Adipocyte (in vitro differentiated cells): ENCODE data around the gene WDR46.
"Not testable (repeated sequence)": the region's sequence is repeated elsewhere in the genome, so short reads cannot be mapped to it uniquely, and the experiment has no call there.

Source experiments
- DNase-seq: peaks from one replicate; pipeline ENCODE4 v3.0.0-alpha.2; 2015; ENCODE audit warnings: low read depth
- H3K27me3 ChIP-seq: replicated peaks from 2 replicates; pipeline ENCODE4 v1.7.0; 2013; ENCODE audit warnings: mild to moderate bottlenecking, low read length, moderate library complexity; ENCODE audit not compliant: control insufficient read depth, insufficient read depth
- H3K36me3 ChIP-seq: 2 replicates; pipeline ENCODE4 v1.7.0; 2013; ENCODE audit warnings: low read length, mild to moderate bottlenecking, moderate library complexity; ENCODE audit not compliant: control insufficient read depth, insufficient read depth, severe bottlenecking
- H3K4me1 ChIP-seq: 2 replicates; pipeline ENCODE4 v1.7.0; 2013; ENCODE audit warnings: mild to moderate bottlenecking, low read length, moderate library complexity; ENCODE audit not compliant: control insufficient read depth, insufficient read depth
- H3K4me3 ChIP-seq: 2 replicates; pipeline ENCODE4 v1.7.0; 2013; ENCODE audit warnings: mild to moderate bottlenecking, low read length, moderate library complexity
- H3K9ac ChIP-seq: 2 replicates; pipeline ENCODE4 v1.7.0; 2013; ENCODE audit warnings: mild to moderate bottlenecking, low read length, moderate library complexity
- H3K9me3 ChIP-seq: 2 replicates; pipeline ENCODE4 v1.7.0; 2013; ENCODE audit warnings: mild to moderate bottlenecking, low read length, moderate library complexity; ENCODE audit not compliant: control insufficient read depth

WDR46 gene

DNA sequence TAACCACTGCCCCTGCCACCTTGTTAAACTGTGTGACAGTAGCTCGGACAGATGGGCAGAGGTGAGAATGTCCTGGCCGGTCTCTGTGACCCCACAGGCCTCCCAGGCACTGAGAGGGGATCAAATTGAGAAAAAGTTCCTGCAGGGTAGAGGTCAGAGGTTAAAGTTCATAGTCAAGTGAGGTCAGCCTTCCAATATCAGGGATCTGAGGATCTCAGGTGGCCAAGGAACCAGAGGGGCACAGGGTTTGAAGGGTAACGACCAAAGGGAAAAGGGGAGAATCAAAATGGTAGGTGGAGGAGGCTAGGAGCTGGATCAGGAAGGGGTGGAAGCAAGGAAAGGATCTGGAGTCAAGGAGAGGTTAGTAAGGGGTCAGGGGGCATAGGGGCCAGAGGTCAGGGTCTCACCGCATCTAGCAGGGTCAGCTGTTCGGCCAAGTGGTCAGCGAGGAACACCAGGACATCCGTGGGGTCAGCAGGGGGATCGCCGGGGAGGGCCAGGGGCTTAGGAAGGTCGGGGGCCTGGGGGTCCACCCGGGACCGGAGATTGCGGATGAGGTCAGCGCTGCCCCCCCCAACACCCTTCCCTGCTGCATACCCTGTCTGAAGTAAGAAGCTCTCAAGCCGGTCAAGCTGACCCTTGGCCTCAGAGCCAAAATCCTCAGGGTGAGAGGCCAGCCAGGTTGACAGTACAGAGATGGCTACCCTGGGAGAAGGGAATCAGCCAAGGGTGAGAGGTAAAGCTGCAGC is 6.8 kb upstream of the WDR46 start:
- H3K4me1 ChIP-seq: peaks cover 12% of the 10 kb centered on the region
- H3K4me3 ChIP-seq: no peak overlapping the region
- H3K36me3 ChIP-seq: peaks cover 17% of the 10 kb centered on the region
- H3K9me3 ChIP-seq: no peaks in the 10 kb centered on the region
- H3K27me3 ChIP-seq: no peaks in the 10 kb centered on the region
- no peak for DNase-seq
- no peak overlapping the region for H3K9ac ChIP-seq

DNA sequence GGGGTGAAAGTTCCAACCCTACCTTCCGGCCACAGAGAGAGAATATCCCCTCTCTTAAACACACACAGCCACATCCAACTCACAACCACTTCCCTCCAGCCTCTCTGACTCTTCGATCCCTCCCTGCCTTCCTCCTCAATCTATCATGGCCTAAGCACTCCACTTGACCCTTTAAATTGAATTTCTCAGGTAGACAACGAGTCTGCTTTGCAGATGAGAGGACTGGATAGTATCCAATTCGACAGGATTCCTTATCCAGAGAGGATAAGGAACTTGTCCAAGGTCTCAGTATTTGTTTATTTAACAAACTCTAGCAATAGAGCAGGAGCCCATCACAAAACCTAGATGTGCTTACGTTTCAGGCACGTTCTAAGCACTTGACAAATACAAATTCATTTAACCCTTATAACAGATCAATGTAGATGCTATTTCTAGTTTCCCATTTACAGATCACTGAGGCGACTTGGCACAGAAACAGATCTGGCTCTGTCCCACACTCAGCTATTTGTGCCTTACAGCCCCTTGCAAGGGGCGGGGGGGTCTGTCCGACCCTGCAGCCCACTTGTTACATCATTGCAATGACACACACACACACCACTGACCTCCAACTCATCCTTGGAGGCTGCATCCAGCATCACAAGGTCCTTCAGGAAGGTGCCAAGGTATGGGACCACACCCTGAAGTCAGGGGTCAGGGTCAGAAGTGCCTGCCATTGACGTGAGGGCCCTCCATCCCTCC is 5.2 kb upstream of the WDR46 start:
- H3K9ac ChIP-seq: no peak overlapping the region
- peaks cover 17% of the 10 kb centered on the region for H3K36me3 ChIP-seq
- DNase-seq: no peak
- no peaks in the 10 kb centered on the region for H3K9me3 ChIP-seq
- H3K4me3 ChIP-seq: no peak overlapping the region
- no peaks in the 10 kb centered on the region for H3K27me3 ChIP-seq
- peaks cover 18% of the 10 kb centered on the region for H3K4me1 ChIP-seq

DNA sequence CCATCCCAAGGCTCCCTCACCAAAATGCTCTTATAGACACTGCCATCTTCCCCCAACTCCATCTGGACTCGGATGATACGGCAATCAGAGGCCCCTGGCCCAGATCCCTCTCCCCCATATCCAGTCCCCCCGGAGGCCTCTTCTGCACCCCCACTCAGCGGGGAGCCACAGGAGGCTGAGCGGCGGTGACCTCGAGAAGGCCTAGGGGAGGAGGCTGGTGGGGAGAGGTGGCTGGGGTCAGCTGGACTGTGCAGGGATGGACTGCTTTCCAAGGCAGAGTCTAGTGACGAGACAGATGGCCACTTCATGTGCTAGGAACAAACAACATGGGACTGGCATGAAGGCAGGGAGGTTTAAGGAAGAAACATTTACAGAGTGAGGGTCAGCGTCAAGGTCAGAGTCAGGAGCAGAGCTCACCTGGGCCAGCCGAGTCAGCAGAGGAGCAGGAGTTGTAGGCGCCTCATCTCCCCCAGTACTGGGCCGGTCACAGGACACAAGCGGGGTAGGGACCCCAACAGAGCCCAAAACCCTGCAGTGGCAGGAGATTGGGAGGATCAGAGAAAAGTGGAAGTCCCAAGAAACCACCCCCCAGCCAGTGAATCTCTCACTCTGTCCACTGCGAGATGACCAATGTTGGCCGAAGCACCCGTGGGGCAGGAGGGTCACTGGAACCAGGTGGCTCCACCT is 4.1 kb upstream of the WDR46 start:
- Histone ChIP-seq H3K4me3 (no peak overlapping the region), H3K9ac (no peak overlapping the region), H3K36me3 (peaks cover 17% of the 10 kb centered on the region), H3K27me3 (no peaks in the 10 kb centered on the region), H3K4me1 (peaks cover 20% of the 10 kb centered on the region), H3K9me3 (no peaks in the 10 kb centered on the region)
- DNase-seq: no peak

DNA sequence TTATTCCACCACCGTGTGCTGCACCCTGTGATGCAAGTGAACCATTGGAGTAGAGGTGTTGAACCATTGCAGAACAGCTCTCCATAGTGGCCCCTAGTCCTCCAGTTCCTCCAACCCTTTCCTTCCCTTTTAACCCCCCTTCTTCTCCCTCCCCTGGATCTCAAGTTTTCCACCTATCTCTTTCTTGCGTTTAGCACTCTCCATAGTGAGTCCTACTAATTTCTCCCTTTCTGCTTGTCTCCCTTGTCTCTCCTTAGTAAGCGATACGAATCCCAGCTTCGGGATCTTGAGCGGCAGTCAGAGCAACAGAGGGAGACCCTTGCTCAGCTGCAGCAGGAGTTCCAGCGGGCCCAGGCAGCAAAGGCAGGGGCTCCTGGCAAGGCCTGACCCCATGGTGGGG is 1.4 kb upstream of the WDR46 start:
- peaks cover 34% of the 10 kb centered on the region for H3K36me3 ChIP-seq

DNA sequence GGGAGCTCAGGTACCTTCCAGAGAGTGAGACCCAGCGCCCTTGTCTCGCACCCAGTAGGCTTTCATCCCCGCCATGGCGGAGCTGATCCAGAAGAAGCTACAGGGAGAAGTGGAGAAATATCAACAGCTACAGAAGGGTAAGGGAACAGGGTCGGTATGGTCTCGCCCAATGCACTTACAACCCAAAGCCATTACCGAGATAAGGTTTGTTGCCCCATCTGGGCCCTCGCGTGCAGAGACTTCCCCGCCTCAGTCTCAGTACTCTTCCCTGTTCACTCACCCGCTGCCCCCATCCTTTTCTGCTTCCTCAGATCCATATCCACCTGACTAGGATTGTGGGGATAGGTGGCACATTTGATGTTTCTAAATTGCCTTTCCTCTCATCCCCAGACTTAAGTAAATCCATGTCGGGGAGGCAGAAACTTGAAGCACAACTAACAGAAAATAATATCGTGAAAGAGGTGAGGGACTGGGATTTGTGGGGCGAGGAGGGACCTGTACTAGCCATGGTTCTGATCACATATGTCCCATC is 811 bp upstream of the WDR46 start:
- Histone ChIP-seq H3K4me1 (peaks cover 15% of the 10 kb centered on the region), H3K9me3 (no peaks in the 10 kb centered on the region), H3K36me3 (peaks cover 39% of the 10 kb centered on the region), H3K9ac (peak overlapping the region; percentile 92), H3K4me3 (peak overlapping the region; percentile 98), H3K27me3 (no peaks in the 10 kb centered on the region)
- DNase-seq: peak; percentile 41

More for the DNA sequence above, 1.4 kb upstream of the WDR46 start:
- Histone ChIP-seq H3K9me3 (no peaks in the 10 kb centered on the region), H3K4me1 (peaks cover 15% of the 10 kb centered on the region), H3K27me3 (no peaks in the 10 kb centered on the region), H3K9ac (peak overlapping the region; percentile 92), H3K4me3 (peak overlapping the region; percentile 98)
- DNase-seq: no peak

DNA sequence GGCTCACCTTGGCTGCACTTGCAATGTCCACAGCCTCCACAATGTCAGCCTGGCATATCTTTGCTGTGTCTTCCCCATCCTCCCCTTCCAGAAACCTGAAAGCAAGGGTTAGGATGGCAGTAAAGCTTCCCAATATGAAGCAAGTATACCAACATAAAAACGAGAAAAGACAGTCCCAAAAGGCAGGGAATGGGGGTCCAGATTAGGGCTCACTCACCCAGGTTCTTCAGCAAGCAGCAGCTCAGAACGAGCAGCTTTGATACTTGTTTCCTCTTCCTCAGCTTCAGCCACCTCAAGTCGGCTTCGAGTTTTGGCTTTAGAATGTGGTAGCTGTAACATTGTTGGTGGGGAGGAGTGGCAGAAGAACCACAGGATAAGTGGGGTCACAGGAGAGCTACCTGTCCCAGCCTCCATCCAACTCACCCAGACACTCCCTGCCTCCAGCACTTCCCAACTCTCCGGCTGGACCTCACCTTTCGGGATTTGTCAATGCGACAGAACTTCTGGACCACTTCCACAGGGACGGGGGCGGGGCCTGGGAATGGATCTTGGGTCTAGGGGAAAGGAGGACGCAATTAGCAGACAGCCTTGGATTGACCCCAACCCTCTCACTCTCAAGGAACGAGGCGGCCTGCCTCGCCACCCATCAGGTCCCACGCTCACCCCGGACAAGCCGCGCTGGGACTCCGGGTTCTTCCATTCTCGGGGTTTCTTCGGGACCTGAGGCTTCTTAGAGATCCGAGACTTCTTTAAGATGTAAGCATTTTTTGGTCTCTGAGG is 708 bp downstream of the WDR46 start:
- DNase-seq: no peak
- Histone ChIP-seq H3K4me1 (peaks cover 15% of the 10 kb centered on the region), H3K9me3 (no peaks in the 10 kb centered on the region), H3K27me3 (no peaks in the 10 kb centered on the region), H3K9ac (peak overlapping the region; percentile 92), H3K36me3 (peaks cover 49% of the 10 kb centered on the region), H3K4me3 (peak overlapping the region; percentile 98)

DNA sequence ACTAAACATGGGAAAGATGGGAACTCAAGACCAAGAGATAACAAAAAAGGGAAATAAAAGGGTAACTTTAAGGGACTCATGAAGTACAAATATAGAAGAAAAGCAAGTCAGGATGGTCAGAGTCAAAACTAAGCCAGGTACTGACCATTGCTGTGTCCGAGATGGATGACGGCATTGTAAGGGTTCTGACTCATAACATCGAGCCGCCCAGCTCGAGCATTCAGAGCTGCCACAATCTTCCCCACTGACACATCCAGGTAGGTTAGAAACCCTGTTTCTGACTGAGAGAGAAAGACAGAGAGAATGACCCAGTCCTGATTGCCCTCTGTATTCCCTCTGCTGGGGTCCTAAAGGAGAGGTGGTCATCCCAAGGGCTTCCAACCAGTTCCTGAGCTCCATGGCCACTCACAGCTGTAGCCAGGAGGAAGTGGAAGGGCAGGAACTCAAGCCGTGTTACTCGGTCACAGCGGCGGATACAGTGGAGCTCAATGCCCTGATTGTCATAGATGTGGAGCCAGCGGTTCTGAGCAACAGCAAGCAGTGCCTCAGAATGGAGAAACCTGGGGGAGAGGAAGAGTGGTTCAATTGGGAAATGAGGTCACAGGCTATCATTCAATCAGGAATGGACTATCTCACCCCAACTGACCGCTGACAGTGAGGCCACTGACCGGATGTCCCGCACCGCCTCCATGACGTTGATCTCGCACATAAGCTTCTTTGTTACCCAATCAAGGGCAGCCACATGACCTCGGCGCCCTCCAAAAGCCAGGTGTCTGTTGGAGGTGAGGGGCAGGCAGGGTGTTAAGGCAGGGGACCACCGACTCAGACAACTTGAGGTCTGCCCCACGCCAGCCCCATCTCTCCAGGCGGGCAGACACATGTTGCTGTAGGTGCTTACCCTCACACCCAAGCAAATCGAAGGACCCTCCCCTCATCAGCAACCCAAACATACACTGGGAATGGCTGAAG is 1.8 kb downstream of the WDR46 start:
- Histone ChIP-seq H3K4me1 (peaks cover 15% of the 10 kb centered on the region), H3K9me3 (no peaks in the 10 kb centered on the region), H3K9ac (no peak overlapping the region), H3K27me3 (no peaks in the 10 kb centered on the region), H3K4me3 (no peak overlapping the region), H3K36me3 (peaks cover 55% of the 10 kb centered on the region)
- DNase-seq: no peak

DNA sequence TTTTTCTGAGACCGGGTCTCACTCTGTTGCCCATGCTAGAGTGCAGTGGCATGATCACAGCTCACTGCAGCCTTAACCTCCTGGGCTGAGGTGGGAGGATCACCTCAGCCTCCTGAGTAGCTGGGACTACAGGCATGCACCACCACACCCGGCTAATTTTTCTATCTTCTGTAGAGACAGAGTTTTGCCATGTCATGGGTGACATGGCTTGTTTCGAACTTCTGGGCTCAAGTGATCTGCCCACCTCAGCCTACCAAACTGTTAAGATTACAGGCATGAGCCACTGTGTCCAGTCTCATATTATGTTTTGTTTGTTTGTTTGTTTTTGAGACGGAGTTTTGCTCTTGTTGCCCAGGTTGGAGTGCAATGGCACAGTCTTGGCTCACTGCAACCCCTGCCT is 3.8 kb downstream of the WDR46 start:
- not testable (repeated sequence) for H3K9me3 ChIP-seq, DNase-seq, H3K4me3 ChIP-seq, H3K27me3 ChIP-seq, H3K9ac ChIP-seq
- peaks cover 64% of the 10 kb centered on the region for H3K36me3 ChIP-seq
- peaks cover 12% of the 10 kb centered on the region for H3K4me1 ChIP-seq

DNA sequence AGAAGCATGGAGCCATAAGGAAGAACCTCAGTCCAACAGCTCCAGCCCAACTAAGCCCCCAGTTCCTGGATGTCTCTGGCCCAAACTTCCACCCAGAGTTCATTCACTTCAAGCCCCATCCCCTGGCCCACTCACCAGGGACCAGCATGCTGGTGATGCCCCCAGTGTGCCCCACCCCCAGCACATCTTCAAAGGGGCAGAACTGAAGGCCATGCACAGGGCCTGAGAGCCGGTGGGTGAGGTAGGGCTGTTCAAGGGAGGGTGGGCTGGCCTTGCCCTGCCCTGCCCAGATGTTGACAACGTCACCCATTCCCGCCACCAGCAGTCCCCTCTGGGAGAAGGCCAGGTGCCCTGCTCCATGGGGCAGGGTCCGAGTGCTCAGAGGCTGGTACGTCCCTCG is 8.5 kb downstream of the WDR46 start:
- no peak for DNase-seq
- H3K4me3 ChIP-seq: no peak overlapping the region
- H3K36me3 ChIP-seq: peaks cover 75% of the 10 kb centered on the region
- H3K9ac ChIP-seq: no peak overlapping the region
- H3K27me3 ChIP-seq: no peaks in the 10 kb centered on the region
- H3K4me1 ChIP-seq: peaks cover 14% of the 10 kb centered on the region
- H3K9me3 ChIP-seq: no peaks in the 10 kb centered on the region

DNA sequence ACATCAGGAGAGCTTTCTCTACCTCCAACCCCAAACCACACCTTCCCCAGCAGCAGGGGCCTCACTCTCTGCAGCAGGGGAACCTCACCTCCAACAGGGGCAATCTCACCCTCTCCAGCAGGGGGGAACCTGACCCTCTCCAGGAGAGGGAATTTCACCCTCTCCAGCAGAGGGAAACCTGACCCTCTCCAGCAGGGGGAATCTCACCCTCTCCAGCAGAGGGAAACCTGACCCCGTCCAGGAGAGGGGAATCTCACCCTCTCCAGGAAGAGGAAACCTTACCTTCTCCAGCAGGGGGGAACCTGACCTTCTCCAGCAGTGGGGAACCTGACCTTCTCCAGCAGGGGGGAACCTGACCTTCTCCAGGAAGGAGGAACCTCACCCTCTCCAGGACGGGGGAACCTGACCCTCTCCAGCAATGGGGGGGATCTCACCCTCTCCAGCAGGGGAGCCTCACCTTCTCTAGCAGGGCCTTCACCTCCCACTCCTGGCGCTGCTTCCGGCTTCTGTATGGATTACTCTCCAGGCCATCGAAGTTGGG is 9.0 kb downstream of the WDR46 start:
- DNase-seq: peak; percentile 39
- peaks cover 76% of the 10 kb centered on the region for H3K36me3 ChIP-seq
- H3K4me3 ChIP-seq: no peak overlapping the region

More for the DNA sequence above, 9.0 kb downstream of the WDR46 start:
- Histone ChIP-seq H3K9ac (no peak overlapping the region), H3K4me1 (peaks cover 19% of the 10 kb centered on the region), H3K27me3 (no peaks in the 10 kb centered on the region), H3K9me3 (no peaks in the 10 kb centered on the region)
